AG10803 (cell line): ENCODE data around the gene TYW5.
A peak's percentile ranks its signal among the peaks of the same experiment; 100 is the strongest.

Experiments used
- DNase-seq: peaks from one replicate; pipeline ENCODE4 v3.0.0; 2010; ENCODE audit warnings: low read depth
- H3K4me3 ChIP-seq: 2 replicates; pipeline ENCODE4 v1.5.1; 2011; ENCODE audit warnings: mild to moderate bottlenecking, low read length, control low read depth
- TF ChIP-seq, protein P1 (sequence below): conservative IDR thresholded peaks from 2 replicates; pipeline ENCODE4 v1.5.1; 2011; ENCODE audit warnings: mild to moderate bottlenecking, low read length, control low read depth, inconsistent platforms

Gene TYW5

DNA sequence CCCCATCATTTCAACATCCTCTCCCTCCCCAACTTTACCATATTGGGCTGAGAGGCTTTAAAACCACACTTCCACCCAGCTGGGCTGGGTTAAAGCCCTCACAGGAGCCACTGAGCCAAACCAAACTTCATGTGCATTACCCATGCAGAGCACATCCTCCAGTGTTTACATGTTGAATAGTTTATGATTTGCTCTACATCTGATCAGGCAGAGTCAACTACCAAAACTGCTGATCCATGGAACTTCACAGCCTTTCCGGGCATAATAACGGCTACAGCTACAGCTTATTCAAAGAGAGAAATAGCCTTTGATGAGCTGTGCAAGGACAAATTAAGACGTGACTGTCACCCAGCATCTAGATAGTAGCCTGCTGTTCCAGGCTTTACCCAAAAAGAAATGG lies 39.1 kb upstream of the TYW5 start:
- TF ChIP-seq, protein P1, sequence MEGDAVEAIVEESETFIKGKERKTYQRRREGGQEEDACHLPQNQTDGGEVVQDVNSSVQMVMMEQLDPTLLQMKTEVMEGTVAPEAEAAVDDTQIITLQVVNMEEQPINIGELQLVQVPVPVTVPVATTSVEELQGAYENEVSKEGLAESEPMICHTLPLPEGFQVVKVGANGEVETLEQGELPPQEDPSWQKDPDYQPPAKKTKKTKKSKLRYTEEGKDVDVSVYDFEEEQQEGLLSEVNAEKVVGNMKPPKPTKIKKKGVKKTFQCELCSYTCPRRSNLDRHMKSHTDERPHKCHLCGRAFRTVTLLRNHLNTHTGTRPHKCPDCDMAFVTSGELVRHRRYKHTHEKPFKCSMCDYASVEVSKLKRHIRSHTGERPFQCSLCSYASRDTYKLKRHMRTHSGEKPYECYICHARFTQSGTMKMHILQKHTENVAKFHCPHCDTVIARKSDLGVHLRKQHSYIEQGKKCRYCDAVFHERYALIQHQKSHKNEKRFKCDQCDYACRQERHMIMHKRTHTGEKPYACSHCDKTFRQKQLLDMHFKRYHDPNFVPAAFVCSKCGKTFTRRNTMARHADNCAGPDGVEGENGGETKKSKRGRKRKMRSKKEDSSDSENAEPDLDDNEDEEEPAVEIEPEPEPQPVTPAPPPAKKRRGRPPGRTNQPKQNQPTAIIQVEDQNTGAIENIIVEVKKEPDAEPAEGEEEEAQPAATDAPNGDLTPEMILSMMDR = no peak
- H3K4me3 ChIP-seq = no peak overlapping the region
- no peak for DNase-seq

DNA sequence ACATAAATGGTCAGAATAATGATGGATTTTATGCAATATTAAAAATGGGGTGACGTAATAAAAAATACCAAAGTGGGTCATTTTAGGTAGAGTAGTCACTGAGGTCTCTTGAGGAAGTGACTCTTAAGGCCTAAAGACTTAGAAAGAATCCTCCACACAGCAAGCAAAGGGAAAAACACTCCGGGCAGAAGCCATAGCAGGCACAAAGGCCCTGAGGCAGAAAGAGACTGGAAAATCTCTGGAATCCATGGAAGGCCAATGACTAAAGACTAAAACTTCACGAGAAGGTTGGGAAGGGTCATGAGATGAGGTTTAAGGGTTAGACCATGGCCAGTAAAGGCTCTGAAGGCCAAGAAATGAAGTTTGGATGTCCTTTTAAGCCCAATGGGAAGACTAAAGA lies 37.0 kb upstream of the TYW5 start:
- TF ChIP-seq, protein P1 = no peak
- no peak overlapping the region for H3K4me3 ChIP-seq
- DNase-seq = no peak

DNA sequence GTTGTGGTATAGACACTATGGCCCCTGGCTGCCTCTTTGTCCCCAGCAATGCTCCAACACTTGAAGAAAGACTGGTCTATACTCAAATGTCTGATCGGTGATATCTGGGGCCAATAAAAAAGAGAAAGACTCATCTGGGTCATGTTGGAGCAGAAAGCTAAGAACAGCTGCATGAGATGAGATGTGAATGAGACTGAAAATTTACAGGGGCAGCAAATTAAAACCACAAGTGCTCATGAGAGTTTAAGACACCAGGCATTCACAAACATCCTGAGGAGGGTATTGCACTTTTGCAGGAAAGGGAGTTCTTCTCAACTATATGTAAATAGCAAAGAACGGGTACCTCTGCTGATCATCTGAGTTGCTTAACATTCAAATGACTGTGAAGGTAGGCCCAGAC lies 36.4 kb upstream of the TYW5 start:
- TF ChIP-seq, protein P1 = no peak
- H3K4me3 ChIP-seq = no peak overlapping the region
- DNase-seq = no peak

DNA sequence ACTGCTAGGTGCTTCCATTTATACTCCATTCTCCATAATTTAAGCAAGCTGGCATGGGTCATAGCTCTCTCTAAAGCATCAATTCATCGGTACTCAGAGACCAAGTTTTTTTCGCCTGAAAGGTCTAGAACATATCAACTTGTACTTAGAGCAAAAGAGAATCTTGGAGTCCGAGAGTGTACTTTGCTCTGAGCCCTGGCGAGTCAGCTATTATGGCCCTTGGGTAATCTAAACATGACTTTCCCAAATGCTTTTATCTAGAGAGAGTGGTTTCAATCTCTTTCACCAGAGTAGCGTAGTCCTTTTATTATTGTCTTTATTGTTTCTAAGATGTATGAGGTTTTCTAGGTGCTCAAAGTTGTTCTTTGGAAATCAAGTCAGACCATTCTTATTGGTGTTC lies 34.5 kb upstream of the TYW5 start:
- no peak overlapping the region for H3K4me3 ChIP-seq
- no peak for DNase-seq
- TF ChIP-seq, protein P1 = no peak

DNA sequence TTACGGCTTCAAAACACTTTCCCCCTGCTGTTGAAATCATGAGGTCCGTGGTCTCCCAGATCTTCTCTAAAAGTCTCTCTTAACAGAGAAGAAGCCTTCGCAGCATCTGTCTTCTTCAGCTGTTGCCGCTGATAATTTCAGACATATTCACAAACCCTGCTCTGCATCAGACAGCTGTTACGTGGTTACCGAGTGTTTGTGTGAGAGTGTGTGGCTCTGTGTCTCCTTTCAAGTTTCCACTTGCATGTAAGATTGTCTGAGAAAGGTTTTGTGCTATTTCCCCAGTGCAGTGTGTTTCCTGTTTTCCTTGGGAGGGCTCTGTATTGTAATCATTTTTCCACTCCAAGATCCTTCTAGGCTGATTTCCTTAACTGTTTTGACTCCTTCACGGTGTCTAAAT lies 32.9 kb upstream of the TYW5 start:
- DNase-seq = peak; percentile 58
- TF ChIP-seq, protein P1 = 0 out of 2 replicates have a peak, but pooled peaks have one; percentile 3
- H3K4me3 ChIP-seq = peak overlapping the region; percentile 11; the same call in 1 of the 2 replicates

DNA sequence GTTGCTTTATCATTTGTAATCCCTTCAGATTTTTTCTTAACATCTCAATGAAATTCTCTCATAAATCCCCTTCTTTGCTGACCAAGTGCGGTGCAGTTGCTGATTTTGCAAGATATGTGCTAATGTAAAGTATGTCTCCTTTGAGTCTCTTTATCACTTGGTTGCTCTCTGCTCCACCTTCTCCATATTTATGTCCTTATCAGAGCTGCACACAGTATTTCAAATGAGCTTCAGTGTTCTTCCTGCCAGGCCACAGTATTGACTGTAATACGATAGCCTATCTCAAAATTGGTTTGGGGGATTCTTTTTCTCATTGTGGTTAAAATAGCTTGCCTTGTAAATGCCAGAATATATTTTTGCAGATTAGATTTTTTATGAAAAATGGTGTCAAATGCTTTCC lies 32.3 kb upstream of the TYW5 start:
- TF ChIP-seq, protein P1 = no peak
- DNase-seq = no peak

DNA sequence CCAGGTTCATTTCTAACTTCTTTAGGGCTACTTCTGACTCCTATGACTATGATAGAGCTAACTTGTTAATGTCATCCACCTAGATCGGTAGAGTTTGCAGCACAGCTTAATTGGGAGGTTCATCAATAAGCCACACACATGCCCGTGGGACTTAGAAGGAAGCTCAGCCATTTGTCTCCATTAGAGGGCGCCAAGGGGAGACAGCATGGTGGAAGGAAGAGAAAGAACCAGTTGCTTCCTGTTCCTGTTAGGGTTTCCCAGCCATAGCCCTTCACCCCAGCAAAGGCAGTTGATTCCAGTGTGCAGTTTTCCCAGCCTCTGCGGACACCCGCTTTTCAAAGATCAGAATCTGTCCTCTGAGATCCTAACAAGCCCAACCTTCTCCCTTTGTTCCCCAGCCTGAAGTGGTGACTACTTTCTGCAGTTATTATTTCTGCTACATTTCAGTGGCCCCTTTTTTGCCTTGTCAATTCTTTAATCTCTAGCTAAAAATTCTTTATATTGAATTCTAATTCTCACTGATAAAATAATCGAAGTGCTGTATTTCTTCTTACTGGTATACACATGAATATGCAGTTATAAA lies 30.4 kb upstream of the TYW5 start:
- TF ChIP-seq, protein P1 = peak; percentile 77

More for the DNA sequence above, 32.3 kb upstream of the TYW5 start:
- H3K4me3 ChIP-seq = no peak overlapping the region

More for the DNA sequence above, 30.4 kb upstream of the TYW5 start:
- DNase-seq = peak; percentile 72
- no peak overlapping the region for H3K4me3 ChIP-seq
